HG03457 (cell line): ENCODE results near the gene MSI2.

Source experiments
- ATAC-seq: cut with Tn5 transposase; IDR thresholded peaks from one replicate; pipeline ENCODE4 v1.9.1; 2021; ENCODE audit warnings: moderate number of reproducible peaks; ENCODE audit not compliant: unreplicated experiment

MSI2 gene

DNA sequence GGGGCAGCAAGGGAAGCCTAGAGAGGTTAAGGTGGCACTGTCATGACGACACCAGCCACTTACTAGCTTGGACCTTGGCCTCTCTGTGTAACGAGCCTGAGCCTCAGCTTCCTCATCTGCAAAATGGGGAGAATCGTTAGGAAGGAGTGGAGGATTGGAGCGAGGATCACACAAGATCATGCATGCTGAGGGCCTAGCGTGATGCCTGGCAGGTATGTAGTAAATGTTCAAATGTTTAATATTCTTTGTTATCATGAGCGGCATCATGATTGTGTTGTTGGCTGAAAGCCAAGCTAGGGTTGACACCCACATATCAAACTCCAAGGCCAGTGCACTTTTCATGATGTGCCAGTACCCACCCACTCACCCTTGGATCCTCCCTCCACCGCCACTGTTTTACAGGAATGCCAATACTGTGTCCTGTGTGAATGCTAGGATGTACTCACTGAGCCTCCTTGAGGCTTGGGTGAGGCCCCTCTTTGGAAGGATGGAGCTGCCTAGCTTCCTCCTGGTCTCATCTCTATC lies 192.5 kb downstream of the MSI2 start:
- ATAC-seq: no peak

GRCh38 chr17:57451191-57451590 lies 194.9 kb downstream of the MSI2 start:
- no peak for ATAC-seq

- ATAC-seq: no peak
Observed at GRCh38 chr17:57451643-57452042, 195.3 kb downstream of the MSI2 start.

GRCh38 chr17:57453841-57454425 lies 197.6 kb downstream of the MSI2 start:
- ATAC-seq: no peak

DNA sequence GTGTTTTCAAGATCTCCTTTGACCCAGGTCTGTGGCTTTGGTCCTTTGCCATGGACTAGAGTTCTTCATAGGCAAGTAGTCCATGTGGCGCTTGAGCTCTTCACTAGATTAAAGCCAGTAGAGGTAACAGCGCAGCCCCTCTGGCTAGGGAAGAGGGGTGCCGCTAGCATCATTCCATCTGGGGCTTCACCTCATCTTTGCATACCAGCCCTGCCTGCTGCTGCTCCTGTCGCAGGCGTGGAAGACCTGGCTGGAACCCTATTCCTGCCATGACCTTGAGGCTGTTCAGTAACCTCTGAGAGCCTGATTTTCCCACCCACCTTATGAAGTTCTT lies 198.4 kb downstream of the MSI2 start:
- ATAC-seq: no peak

DNA sequence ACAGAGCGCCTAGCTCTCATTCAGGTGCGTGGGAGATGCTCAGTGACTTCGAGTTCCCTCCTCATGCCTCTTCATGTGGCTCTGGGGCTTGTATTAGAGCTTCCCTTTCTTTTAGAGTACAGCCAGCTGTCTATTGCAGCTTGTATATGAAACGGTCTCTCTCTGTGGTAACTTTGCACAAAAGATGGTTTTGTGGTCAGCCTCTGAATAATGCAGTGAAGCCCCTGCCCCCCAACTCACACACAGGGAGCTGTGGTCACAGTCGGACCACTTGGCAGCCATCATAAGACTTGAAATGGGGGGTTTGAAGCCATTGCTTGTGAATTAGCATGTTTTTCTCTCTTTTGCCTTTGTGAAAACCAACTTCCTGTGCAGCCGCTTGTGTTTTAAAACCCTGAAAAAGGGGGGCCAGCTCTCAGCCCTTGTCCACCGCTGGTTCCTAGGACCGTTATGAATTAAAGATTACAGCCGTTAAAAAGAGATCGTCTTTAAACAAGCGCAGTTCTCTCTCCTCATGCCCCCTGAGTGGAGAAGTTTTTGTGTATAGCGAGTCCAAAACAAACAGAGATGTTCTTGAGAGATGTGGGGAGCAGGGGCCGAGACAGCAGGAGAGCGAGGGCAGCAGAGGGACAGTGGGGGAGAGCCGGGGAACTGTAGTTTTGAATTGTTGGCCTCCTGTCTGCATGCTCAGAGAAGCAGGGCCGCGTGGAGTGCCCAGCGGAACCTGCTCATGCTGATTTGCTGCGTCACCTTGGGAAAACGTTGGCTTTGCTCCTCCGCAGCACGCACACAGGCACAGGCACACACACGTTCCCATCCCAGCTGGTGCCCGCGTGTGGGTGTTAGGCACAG lies 199.0 kb downstream of the MSI2 start:
- ATAC-seq: peak; percentile 81

- no peak for ATAC-seq
Observed at GRCh38 chr17:57456622-57457021, 200.3 kb downstream of the MSI2 start.

- no peak for ATAC-seq
Observed at GRCh38 chr17:57457188-57457587, 200.9 kb downstream of the MSI2 start.

DNA sequence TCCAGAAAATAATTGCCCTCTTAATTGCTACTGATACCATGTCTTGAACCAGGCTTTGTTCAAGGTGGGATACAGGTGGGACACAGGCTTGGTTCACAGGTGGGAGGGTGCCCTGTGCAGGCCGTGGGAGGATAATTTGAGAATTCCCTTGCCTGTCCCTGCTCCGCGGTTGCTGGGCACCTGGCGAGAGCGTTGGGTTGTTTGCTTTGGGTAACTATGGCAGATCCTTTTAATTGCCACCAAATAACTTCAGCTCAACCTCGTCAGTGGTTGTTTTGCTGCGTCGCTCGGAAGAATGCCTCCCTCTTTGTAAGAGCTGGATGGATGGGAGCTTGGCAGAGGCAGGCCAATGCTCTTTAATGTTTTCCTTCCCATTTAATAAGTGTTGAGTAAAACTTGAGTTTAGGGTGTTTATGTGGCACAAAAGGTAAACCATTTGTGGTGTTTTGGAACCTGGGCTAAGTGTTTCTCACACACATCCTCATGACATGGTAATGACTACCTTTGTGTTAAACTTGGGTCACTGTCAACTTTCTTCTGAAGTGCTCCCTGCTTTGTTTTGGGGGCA lies 202.5 kb downstream of the MSI2 start:
- ATAC-seq: no peak

DNA sequence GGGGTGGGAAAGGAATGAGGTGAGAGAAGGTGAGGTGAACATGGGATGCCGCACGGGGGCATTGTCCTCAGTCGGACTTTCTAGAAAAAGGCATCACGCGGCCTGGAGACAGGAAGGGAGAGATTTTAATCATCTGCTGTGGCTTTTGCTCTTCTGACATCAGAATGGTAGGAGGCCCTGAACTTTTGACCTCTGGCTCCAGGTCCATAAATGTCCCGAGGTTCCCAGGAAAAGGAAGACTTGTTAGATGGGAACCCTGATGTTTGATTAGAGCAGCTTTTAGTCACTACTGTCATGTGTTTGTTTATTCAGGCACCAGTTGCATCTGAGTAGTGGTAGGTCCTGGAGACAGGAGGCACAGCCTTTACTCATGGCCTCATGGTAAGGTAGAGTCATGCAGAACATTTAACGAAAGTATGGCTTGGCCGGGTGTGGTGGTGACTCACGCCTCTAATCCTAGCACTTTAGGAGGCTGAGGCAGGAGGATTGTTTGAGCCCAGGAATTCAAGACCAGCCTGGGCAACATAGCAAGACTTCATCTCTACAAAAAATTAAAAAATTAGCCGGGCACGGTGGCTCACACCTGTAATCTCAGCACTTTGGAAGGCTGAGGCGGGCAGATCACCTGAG lies 203.1 kb downstream of the MSI2 start:
- ATAC-seq: no peak

GRCh38 chr17:57461082-57461481 lies 204.8 kb downstream of the MSI2 start:
- no peak for ATAC-seq

- no peak for ATAC-seq
Observed at GRCh38 chr17:57462007-57462579, 205.8 kb downstream of the MSI2 start.

DNA sequence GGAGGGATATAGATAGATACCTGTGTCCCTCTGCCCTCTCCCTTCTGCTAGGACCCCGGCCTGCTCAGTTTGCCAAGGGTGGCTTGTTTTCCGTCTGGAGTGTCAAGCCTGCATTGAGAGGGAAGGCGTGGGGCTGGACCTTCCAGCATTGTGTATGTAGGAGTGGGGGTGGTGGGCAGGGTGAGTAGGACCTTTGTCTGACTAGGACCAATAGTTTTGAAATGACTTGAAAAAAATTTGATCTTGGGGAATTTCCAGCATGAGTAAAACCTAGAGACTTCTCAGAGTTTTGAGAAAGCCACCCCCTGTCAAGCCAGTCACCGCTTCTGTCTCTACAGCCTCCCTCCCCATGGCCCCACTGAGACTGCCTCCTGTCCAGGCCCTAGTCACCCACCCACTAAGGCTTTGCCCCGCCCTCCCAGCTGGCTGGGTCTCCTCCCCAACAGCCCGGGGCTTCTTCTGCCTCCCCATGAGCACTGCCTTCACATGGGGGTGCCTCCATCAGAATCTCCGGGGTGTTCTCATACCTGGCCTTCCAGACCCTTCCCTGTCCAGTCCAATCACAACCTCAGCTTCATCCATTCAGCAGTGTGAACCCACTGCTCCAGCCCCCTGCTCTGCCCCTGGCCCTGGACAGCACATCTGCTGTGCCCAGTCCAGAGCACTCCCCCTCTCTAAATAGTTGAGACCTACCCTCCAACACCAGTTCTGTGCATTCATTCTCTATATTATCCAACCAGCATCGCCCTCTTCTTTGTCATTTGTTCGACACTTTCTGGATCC lies 207.0 kb downstream of the MSI2 start:
- peak; percentile 82 for ATAC-seq

- ATAC-seq: no peak
Observed at GRCh38 chr17:57464191-57464864, 208.0 kb downstream of the MSI2 start.

GRCh38 chr17:57465610-57466009 lies 209.3 kb downstream of the MSI2 start:
- no peak for ATAC-seq

DNA sequence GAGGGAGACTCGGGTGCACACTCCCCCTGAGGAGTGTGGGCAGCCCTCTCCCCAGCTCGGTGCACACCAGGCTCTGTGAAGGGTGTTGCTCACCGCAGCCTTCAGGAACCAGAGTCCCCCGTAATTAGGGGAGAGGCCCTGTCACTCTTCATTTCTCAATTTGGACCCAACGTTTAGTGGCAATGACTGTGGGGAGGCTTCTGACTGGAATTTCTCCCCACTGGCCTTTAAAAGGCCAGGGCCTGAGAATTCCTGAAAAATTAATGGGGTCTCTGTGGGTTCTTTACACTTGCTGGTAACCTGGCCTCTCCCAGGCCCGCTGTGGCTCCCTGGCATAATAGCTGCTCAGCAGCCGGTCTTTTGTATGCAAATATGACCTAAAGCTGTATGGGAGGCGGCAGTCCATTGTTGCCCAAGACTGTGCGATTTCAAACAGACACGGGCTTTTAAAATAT lies 209.7 kb downstream of the MSI2 start:
- ATAC-seq: no peak

GRCh38 chr17:57466521-57466920 lies 210.2 kb downstream of the MSI2 start:
- ATAC-seq: no peak

DNA sequence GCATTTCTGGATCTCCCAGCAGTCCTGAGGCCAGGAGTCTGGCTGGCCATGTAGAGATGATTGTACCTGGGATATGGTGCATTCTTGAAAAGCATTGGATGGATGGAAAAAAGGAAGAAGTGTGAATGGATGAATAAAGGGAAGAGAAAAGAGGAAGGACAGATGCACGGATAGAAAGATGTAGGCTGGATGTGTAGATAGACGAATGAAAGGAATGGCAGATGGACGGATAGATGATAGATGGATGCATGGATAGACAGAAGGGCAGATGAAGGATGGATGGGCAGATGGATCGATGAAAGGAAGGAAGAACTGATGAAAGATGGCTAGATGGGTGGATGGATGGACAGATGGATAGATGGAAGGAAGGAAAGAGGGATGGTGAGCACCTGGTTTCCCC lies 210.9 kb downstream of the MSI2 start:
- ATAC-seq: no peak

DNA sequence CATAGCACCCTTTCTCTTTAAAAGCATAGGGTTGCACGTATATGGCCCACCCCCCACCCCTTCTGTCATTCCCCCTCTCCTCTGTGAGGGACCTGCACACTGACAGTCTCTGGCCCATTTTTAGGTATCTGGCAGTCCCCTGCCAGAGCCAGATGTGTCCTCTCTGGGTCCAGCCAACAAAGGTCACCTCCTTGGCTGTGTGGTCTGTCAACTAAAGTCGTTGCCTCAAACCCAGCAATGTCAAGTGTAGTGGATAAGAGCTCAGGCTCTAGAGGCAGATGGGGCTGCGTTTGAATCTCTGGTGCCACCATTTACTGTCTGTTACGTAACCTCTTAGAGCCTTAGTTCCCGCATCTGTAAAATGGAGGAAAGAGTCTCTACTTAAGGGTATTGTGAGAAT lies 211.5 kb downstream of the MSI2 start:
- ATAC-seq: no peak
